ENCODE measurements around the gene C1QTNF6. TPM values are rescaled to one million over a fixed set of nuclear protein-coding genes. Genes with fewer than 3 reads are reported as not detected.

Gene C1QTNF6
- total RNA-seq, 1 donor = 4.6 TPM

DNA sequence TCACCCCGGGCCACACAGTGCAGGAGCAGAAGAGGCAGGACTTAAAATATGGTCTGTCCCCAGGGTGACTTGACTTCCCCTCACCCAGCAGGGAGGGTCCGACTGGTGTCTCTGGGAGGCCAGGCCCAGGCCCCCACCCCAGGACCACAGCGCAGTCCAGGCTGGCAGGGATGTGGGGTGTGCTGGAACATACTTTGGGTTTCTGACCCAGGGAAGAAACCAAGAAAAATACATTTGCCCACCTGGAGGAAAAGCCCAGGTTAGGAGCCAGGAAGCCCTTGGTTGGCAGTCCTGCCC, 5.2 kb downstream of the C1QTNF6 start:
- TF ChIP-seq CTCF (IDR thresholded peaks at IDR 0.05; ENCODE audit: insufficient read depth, low read length) = no peak
- DNase-seq (ENCODE audit: low read depth) = no peak
- no peak overlapping the region for H3K4me3 ChIP-seq (ENCODE audit: low read depth, low read length)

DNA sequence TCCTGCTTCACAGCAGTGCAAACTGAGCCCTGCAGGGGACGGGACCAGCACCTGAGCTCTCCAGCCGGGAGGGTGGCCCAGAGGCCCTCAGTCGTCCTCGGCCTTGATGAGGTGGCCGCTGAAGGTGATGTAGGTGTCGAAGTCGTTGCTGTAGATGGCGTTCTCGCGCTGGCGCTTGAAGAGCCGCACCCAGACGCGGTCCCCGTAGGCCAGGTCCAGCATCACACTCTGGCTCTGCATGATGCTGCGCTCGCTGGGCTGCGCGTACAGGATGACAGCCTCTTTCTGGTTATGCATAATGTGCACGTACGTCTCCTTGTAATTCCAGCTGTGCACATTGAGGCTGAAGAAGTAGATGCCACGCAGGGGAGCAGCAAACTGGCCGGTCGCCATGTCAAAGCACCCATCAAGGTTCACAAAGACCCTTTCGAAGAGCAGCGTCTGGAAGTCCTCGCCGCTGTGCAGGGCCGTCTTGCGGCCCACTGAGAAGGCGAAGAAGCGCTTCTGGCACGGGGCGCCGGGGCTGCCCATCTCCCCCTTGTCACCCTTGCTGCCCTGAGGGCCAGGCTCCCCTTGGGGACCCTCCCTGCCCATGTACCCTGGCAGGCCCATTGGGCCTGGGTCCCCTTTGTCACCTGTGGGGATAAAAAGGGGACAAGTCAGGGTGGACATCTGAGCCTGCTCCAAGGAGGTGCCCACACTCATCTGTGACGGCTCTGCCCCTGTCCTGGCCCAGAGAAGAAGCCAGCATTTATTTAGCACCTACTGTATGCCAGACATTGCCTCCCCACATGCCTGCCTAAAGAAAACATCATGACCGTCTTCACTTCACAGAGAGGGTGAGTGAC, 5.7 kb downstream of the C1QTNF6 start:
- no peak for DNase-seq (ENCODE audit: low read depth)
- no peak for TF ChIP-seq CTCF (IDR thresholded peaks at IDR 0.05; ENCODE audit: insufficient read depth, low read length)
- no peak overlapping the region for H3K4me3 ChIP-seq (ENCODE audit: low read depth, low read length)

GRCh38 chr22:37181681-37182080, 6.4 kb downstream of the C1QTNF6 start:
- no peak overlapping the region for H3K4me3 ChIP-seq (ENCODE audit: low read depth, low read length)
- no peak for TF ChIP-seq CTCF (IDR thresholded peaks at IDR 0.05; ENCODE audit: insufficient read depth, low read length)

DNA sequence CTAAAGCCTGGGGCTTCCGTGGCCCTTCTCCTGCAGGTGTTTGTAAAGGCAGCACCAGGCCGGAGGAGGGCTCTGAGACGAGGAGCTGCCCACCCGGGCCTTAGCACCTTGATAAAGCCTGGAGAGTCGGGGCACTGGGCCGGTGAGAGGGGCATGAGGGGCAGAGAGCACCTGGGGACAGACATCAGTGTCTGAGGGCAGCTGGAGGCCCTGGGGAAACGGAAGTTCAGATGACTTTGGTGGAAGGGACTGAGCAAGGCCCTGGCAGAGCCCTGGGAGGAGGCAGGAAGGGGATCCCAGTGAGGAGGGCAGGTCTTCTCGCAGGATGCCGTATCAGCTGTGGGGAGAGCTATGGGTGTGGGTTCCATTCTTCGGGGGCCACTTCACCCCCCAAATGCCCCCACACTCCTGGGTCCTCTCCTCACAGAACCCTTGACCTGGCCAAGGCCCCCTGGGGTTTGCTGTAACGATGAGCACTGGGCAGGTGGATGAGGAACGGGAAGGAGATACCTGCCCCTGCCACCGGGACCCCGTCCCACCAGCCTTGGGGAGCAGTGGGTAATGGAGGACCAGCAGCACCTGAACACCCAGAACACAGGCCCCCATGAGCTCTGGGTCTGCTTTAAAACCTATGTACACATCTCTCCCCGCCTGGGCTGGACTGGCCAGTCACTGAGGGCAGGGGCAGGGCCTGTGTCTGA, 7.4 kb downstream of the C1QTNF6 start:
- TF ChIP-seq CTCF (IDR thresholded peaks at IDR 0.05; ENCODE audit: insufficient read depth, low read length) = no peak
- H3K4me3 ChIP-seq (ENCODE audit: low read depth, low read length) = no peak overlapping the region
- no peak for DNase-seq (ENCODE audit: low read depth)

More at GRCh38 chr22:37181681-37182080, 6.4 kb downstream of the C1QTNF6 start:
- no peak for DNase-seq (ENCODE audit: low read depth)

GRCh38 chr22:37179622-37180420, 8.2 kb downstream of the C1QTNF6 start:
- no peak overlapping the region for H3K4me3 ChIP-seq (ENCODE audit: low read depth, low read length)
- no peak for DNase-seq (ENCODE audit: low read depth)
- TF ChIP-seq CTCF (IDR thresholded peaks at IDR 0.05; ENCODE audit: insufficient read depth, low read length) = no peak

DNA sequence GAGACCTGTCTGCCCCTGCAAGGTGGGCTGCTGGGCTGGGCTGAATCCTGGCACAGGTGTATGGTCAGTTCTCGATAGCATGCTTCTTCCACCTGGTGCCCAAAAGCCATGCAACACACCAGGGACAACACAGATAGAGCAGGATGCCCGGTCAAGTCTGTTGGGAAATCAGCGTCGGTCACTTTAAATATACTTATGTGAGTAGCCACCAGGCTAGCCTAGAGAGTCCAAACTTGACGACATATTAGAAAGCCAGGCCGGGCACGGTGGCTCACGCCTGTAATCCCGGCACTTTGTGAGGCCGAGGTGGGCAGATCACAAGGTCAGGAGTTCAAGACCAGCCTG, 8.9 kb downstream of the C1QTNF6 start:
- TF ChIP-seq CTCF (IDR thresholded peaks at IDR 0.05; ENCODE audit: insufficient read depth, low read length) = no peak
- no peak overlapping the region for H3K4me3 ChIP-seq (ENCODE audit: low read depth, low read length)
- DNase-seq (ENCODE audit: low read depth) = no peak
